Fibroblast of skin of right quadriceps (primary cell): ENCODE results near the gene VPS26C.

ENCODE experiments used
- DNase-seq: peaks from one replicate; pipeline ENCODE4 v3.0.0-alpha.2; 2013

VPS26C gene

GRCh38 chr21:37263827-37264600 is 3.1 kb downstream of the VPS26C start:
- peak; percentile 74 for DNase-seq

- peak; percentile 20 for DNase-seq
Observed at GRCh38 chr21:37259426-37259825, 7.7 kb downstream of the VPS26C start.

GRCh38 chr21:37257967-37258877 is 8.9 kb downstream of the VPS26C start:
- peak; percentile 60 for DNase-seq

GRCh38 chr21:37257511-37257966 is 9.6 kb downstream of the VPS26C start:
- DNase-seq = peak; percentile 9

- peak; percentile 16 for DNase-seq
Observed at GRCh38 chr21:37253991-37254390, 13.1 kb downstream of the VPS26C start.

GRCh38 chr21:37251294-37251634 is 15.9 kb downstream of the VPS26C start:
- no peak for DNase-seq

- DNase-seq = peak; percentile 8
Observed at GRCh38 chr21:37249112-37249904, 17.8 kb downstream of the VPS26C start.

GRCh38 chr21:37248298-37248697 is 18.8 kb downstream of the VPS26C start:
- no peak for DNase-seq

- DNase-seq = no peak
Observed at GRCh38 chr21:37245151-37245550, 22.0 kb downstream of the VPS26C start.

GRCh38 chr21:37244501-37245095 is 22.5 kb downstream of the VPS26C start:
- DNase-seq = peak; percentile 38

- no peak for DNase-seq
Observed at GRCh38 chr21:37243961-37244360, 23.2 kb downstream of the VPS26C start.

- DNase-seq = no peak
Observed at GRCh38 chr21:37241426-37241825, 25.7 kb downstream of the VPS26C start.

- DNase-seq = no peak
Observed at GRCh38 chr21:37240978-37241377, 26.2 kb downstream of the VPS26C start.

- DNase-seq = no peak
Observed at GRCh38 chr21:37237764-37238163, 29.4 kb downstream of the VPS26C start.

- DNase-seq = no peak
Observed at GRCh38 chr21:37237346-37237745, 29.8 kb downstream of the VPS26C start.

GRCh38 chr21:37233551-37234146 is 33.5 kb downstream of the VPS26C start:
- no peak for DNase-seq

- no peak for DNase-seq
Observed at GRCh38 chr21:37232274-37233018, 34.7 kb downstream of the VPS26C start.

GRCh38 chr21:37231671-37232070 is 35.5 kb downstream of the VPS26C start:
- DNase-seq = no peak

- no peak for DNase-seq
Observed at GRCh38 chr21:37231249-37231645, 35.9 kb downstream of the VPS26C start.

- DNase-seq = no peak
Observed at GRCh38 chr21:37230632-37231248, 36.4 kb downstream of the VPS26C start.

- no peak for DNase-seq
Observed at GRCh38 chr21:37228003-37228400, 39.1 kb downstream of the VPS26C start.
